CD4-positive, alpha-beta T cell treated with Interleukin-12 subunit alpha and Interleukin-12 subunit beta, for 1 hour (primary cell): ENCODE data around the gene BCAS4.
A peak's percentile ranks its signal among the peaks of the same experiment; 100 is the strongest.

Experiments
- DNase-seq: peaks from one replicate; pipeline ENCODE4 v3.0.0-alpha.2; 2020

The BCAS4 gene

GRCh38 chr20:50916934-50917333, 122.1 kb downstream of the BCAS4 start:
- no peak for DNase-seq

DNA sequence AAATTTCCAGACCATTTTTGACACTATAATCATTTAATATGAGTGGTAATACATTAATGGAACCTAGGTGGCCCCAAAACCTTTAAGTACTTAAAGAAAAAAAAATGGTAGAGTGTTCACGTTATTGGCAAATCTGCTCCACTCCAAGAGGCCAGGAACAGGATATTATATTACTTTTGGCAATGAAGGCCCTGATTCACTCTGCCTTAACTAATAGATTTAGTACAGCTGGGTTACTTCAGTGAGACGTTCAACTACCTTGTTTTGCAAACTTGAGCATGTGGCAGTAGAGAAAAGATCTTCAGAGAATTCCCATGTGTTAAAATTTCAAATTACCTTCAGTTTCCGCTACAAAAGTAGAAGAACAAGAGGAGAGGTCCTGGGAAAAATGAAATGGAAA, 123.5 kb downstream of the BCAS4 start:
- DNase-seq = no peak

GRCh38 chr20:50919567-50919966, 124.7 kb downstream of the BCAS4 start:
- no peak for DNase-seq

DNA sequence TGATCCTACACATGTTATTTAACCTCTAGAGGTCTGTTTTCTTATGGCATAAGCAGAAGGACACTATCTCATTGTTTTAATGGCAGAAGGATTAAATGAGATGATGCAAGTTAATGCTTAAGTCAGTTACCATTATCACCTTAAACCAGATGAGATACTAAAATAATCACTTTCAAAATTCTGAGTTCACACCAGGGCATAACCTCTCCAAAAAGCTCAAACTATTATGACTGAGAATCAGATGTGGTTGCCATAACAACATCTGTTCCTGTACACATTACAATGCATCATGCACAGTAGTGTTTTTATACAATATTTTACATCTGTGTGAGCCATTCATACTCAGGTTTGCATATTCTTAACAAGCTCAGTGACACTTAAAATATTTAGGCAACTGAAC, 126.1 kb downstream of the BCAS4 start:
- peak; percentile 22 for DNase-seq

DNA sequence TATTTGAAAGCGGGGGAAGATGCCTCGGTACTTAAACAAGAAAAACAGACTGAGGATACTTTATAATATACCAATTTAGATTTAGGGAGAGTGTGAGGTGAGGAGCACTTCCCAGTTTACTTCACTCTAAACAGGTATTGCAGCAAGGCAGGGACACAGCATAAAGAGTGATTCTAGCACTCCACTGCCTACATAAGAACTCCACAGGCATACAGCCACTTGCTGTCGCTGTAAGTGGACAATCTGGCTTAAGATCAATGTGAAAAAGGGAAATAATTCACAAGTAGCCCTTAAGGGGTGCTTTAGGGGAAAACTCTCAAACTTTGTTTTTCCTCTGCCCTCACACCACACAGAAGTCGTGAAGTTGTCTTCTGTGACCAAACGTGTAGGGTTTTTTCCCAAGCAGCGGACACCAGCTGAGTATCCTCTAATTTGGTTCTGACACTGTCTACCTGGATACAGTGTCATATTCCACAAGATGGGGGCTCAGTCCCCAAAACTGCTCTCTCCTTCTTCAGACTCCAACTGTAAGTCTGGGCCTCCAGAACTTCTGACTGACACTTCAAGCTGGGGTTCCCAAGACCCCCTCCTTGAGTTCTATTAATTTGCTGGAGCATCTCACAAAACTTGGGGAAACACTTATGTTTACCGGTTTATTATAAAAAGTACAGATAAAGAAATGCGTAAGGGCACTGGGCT, 127.1 kb downstream of the BCAS4 start:
- no peak for DNase-seq

DNA sequence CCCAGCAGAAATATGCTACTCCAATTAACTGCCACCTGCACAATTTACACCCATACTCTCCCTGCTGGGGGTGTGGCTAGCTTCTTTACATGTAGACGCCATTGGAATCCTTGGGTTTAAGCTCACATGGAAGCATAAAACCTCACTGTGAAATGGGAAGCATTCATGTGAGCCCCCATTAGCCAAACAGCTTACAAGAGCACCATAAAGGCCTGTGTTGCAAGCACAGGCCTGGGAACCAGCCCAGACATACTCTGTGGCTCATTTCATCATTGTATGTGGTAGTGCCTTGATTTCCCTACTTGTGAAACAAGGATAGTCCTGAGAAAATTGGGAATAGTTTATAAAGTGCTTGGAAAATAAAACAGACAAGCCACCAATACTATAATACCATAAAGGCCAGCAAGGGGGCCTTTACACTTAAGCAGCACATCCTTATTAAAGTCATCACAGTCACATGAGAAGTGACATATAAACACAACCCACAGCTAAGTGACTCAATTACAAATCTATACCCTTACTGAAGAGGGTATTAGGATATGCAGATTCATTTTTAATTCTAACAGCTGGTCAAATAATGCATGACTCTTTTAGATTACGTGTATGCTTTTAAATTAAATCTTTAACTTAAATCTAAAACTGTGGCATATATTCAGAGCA, 129.5 kb downstream of the BCAS4 start:
- no peak for DNase-seq

- no peak for DNase-seq
Observed at GRCh38 chr20:50926530-50926929, 131.7 kb downstream of the BCAS4 start.
